Fibroblast of lung (primary cell): ENCODE measurements around the gene CERCAM. TPM values are rescaled to one million over a fixed set of nuclear protein-coding genes. Genes with fewer than 3 reads are reported as not detected.

Source experiments
- DNase-seq, 2 donors: peaks; one replicate each; pipeline versions ENCODE4 v3.0.0 to v3.0.0-alpha.2; 2010; ENCODE audit warnings: low read depth in 2 of 2
- H2AFZ ChIP-seq: 2 replicates; pipeline ENCODE4 v1.5.1; 2012; ENCODE audit warnings: low read length, control low read depth, inconsistent platforms
- H3K27ac ChIP-seq: 2 replicates; pipeline ENCODE4 v1.5.1; 2011; ENCODE audit warnings: low read length, control low read depth; ENCODE audit not compliant: insufficient read depth
- H3K27me3 ChIP-seq: 2 replicates; pipeline ENCODE4 v1.5.1; 2011; ENCODE audit warnings: mild to moderate bottlenecking, low read length; ENCODE audit not compliant: control insufficient read depth, insufficient read depth
- H3K36me3 ChIP-seq: 2 replicates; pipeline ENCODE4 v1.5.1; 2011; ENCODE audit warnings: low read length; ENCODE audit not compliant: control insufficient read depth, insufficient read depth
- H3K4me1 ChIP-seq: 2 replicates; pipeline ENCODE4 v1.5.1; 2011; ENCODE audit warnings: low read length; ENCODE audit not compliant: control insufficient read depth, insufficient read depth; ENCODE audit errors: extremely low read depth
- H3K4me2 ChIP-seq: 2 replicates; pipeline ENCODE4 v1.5.1; 2011; ENCODE audit warnings: low read length, control low read depth; ENCODE audit not compliant: insufficient read depth; ENCODE audit errors: extremely low read depth
- H3K4me3 ChIP-seq, 4 experiments: fragments of 200-600 bp in 1 of 4; sonication (generic) in 1 of 4; replicated peaks in 1 of 4; 2 replicates each; pipeline ENCODE4 v1.5.1; 2011 to 2016; ENCODE audit warnings: low read length in 4 of 4, low read depth in 3 of 4, mild to moderate bottlenecking in 3 of 4, control low read depth in 2 of 4, inconsistent platforms in 1 of 4, mixed read lengths in 1 of 4; ENCODE audit not compliant: insufficient read depth in 1 of 4; ENCODE audit errors: control extremely low read depth in 1 of 4
- H3K79me2 ChIP-seq: 2 replicates; pipeline ENCODE4 v1.5.1; 2012; ENCODE audit warnings: mild to moderate bottlenecking, low read length, inconsistent platforms; ENCODE audit not compliant: control insufficient read depth, insufficient read depth
- H3K9ac ChIP-seq: 2 replicates; pipeline ENCODE4 v1.5.1; 2011; ENCODE audit warnings: mild to moderate bottlenecking, low read length, control low read depth; ENCODE audit not compliant: insufficient read depth
- H3K9me3 ChIP-seq: 2 replicates; pipeline ENCODE4 v1.5.1; 2012; ENCODE audit warnings: low read depth, low read length; ENCODE audit not compliant: control insufficient read depth, insufficient read depth
- H4K20me1 ChIP-seq: 2 replicates; pipeline ENCODE4 v1.5.1; 2011; ENCODE audit warnings: low read length; ENCODE audit not compliant: control insufficient read depth, insufficient read depth; ENCODE audit errors: extremely low read depth
- EZH2 ChIP-seq: IDR thresholded peaks from 2 replicates; pipeline ENCODE4 v1.5.1; 2012; ENCODE audit warnings: low read length, control low read depth, mild to moderate bottlenecking; ENCODE audit errors: missing control alignments
- polyA plus RNA-seq, 2 donors: library from polyadenylated mRNA; depleted of rRNA in 1 of 2; stranded (reverse) in 1 of 2; unstranded in 1 of 2; fragments of >200 nt; gene quantifications; 2 replicates each; pipeline ENCODE4 v1.2.1, GENCODE V29; 2011 to 2012; ENCODE audit warnings: missing spikeins in 1 of 2
- total RNA-seq: library from RNA; depleted of rRNA; stranded (reverse); fragments of >200 nt; gene quantifications from 2 replicates; pipeline ENCODE4 v1.2.1, GENCODE V29; 2014
- TF ChIP-seq, protein P1 (sequence below), 2 donors: IDR thresholded peaks in 1 of 2; conservative IDR thresholded peaks in 1 of 2; 1 replicate in 1 of 2; 2 replicates in 1 of 2; pipeline ENCODE4 v1.5.1; 2011 to 2012; ENCODE audit warnings: low read length in 2 of 2, control low read depth in 1 of 2, inconsistent platforms in 1 of 2, low read depth in 1 of 2, mild to moderate bottlenecking in 1 of 2

The CERCAM gene
- total and polyA plus RNA-seq, 2 donors (not counting 1 experiment from before 2014, with no cell fraction given): 64.2 to 90.5 TPM

DNA sequence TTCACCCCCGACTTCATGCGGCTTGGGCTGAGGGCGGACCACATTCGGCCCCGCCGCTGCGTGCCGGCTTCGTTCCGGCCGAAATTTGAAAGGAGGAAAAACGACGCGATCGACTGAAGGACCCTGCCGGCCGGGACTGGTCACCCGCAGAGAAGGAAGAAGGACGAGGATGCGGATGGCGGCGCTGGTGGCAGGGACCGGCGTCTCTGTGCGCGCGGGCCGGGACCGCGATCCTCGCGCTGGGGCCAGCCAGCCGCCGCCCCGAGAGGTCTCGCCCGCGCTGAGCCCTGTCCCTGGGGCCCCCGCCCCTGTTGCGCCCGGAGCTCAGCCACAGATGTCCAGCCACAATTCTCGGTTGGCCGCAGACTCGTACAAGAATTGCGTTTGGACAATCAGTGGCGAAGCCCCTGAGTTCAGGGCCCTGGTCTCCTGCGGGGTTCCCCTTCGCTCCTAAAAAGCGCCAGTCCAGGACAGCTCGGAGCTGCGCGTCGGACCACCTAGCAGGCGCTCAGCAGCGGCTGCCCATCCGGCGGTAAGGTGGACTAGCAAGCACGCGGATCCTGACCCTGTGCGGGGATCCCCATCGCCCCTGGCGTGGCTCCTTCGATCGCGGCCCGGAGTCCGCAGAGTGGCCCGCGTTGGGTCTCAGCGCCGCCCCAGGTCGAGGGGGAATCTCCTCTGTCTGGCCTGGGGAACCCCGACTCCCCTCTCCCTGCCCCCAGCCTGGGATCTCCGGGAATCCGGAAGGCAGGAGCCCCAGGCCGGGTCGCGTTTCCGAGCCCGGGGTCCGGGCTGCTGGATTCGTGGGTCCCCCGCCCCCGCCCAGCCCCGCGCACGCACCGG lies 28.1 kb upstream of the CERCAM start:
- no peaks in the 10 kb centered on the region for H4K20me1 ChIP-seq
- DNase-seq: no peak

DNA sequence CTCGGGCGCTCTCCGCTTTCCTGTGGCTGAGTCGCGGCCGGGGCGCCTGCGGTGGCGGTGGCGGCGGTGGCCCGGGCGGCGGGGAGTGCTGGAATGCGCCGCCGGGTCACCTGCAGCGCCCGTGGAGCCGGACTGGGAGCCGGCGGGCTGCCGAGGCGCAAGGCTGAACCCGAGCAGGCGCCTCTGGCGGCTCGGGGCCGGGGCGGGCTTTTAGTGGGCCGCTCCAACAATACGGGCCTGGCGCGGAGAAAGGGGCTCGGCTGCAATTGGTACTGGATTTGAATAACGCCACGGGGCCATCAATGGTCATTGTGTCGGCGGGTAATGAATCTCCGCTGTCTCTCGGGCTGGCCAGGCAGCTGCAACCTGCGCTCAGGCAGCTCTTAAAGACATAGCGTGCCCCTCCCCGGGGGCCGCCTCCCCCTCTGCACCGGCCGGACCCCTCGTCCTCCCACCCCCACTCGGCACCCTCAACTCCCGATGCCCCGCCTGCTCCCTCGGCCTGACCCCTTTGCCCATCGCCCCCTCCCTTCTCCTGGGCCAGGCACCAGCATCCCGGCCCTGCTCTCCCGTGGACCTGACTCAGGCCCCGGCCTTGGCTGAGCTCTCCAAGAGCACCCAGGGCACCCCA lies 27.4 kb upstream of the CERCAM start:
- no peak overlapping the region for H3K4me3 ChIP-seq
- H4K20me1 ChIP-seq: no peaks in the 10 kb centered on the region
- DNase-seq: no peak

More for the DNA sequence above, 28.1 kb upstream of the CERCAM start:
- H2AFZ ChIP-seq: no peak overlapping the region
- H3K79me2 ChIP-seq: no peaks in the 10 kb centered on the region
- H3K4me3 ChIP-seq: no peak overlapping the region
- no peaks in the 10 kb centered on the region for H3K9me3 ChIP-seq
- H3K4me2 ChIP-seq: no peak overlapping the region
- peaks cover 15% of the 10 kb centered on the region for H3K36me3 ChIP-seq
- TF ChIP-seq EZH2: no peak
- TF ChIP-seq, protein P1, sequence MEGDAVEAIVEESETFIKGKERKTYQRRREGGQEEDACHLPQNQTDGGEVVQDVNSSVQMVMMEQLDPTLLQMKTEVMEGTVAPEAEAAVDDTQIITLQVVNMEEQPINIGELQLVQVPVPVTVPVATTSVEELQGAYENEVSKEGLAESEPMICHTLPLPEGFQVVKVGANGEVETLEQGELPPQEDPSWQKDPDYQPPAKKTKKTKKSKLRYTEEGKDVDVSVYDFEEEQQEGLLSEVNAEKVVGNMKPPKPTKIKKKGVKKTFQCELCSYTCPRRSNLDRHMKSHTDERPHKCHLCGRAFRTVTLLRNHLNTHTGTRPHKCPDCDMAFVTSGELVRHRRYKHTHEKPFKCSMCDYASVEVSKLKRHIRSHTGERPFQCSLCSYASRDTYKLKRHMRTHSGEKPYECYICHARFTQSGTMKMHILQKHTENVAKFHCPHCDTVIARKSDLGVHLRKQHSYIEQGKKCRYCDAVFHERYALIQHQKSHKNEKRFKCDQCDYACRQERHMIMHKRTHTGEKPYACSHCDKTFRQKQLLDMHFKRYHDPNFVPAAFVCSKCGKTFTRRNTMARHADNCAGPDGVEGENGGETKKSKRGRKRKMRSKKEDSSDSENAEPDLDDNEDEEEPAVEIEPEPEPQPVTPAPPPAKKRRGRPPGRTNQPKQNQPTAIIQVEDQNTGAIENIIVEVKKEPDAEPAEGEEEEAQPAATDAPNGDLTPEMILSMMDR (conservative IDR thresholded peaks at IDR 0.05 in 1 of 2, IDR thresholded peaks at IDR 0.05 in 1 of 2; ENCODE audit: low read depth in 1 of 2, low read length in 2 of 2): no peak
- H3K4me1 ChIP-seq: no peaks in the 10 kb centered on the region
- peaks cover 8% of the 10 kb centered on the region for H3K27me3 ChIP-seq
- no peak overlapping the region for H3K9ac ChIP-seq
- H3K27ac ChIP-seq: no peak overlapping the region

DNA sequence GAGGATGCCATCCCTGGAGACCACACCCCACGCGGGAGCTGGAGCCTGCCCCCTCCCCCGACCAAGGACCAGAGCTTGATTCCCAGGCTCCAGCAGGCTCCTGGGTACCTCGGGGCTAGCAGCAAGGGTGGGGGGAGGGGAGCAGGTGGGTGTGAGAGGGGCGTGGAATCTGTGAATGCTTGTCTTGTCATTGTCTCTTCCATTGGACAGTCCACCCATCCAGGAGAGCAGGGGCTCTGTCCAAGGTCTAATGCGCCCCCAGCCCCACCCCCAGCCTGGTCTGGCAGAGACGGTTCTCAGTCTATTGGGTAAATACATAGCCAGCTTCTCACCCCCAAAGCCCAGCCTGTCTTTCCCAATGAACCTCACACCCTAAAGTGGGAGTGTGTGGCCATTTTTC lies 26.7 kb upstream of the CERCAM start:
- DNase-seq: no peak
- Histone ChIP-seq H3K9me3 (no peaks in the 10 kb centered on the region), H3K4me1 (no peaks in the 10 kb centered on the region), H3K36me3 (peaks cover 8% of the 10 kb centered on the region), H3K9ac (no peak overlapping the region), H3K27me3 (peaks cover 12% of the 10 kb centered on the region), H2AFZ (no peak overlapping the region), H4K20me1 (no peaks in the 10 kb centered on the region), H3K4me2 (no peak overlapping the region), H3K79me2 (no peaks in the 10 kb centered on the region), H3K27ac (no peak overlapping the region), H3K4me3 (no peak overlapping the region)
- TF ChIP-seq, protein P1 (conservative IDR thresholded peaks at IDR 0.05 in 1 of 2, IDR thresholded peaks at IDR 0.05 in 1 of 2; ENCODE audit: low read depth in 1 of 2, low read length in 2 of 2): no peak
- TF ChIP-seq EZH2: no peak

More for the DNA sequence above, 27.4 kb upstream of the CERCAM start:
- peaks cover 12% of the 10 kb centered on the region for H3K27me3 ChIP-seq
- TF ChIP-seq, protein P1 (conservative IDR thresholded peaks at IDR 0.05 in 1 of 2, IDR thresholded peaks at IDR 0.05 in 1 of 2; ENCODE audit: low read depth in 1 of 2, low read length in 2 of 2): no peak
- no peak for TF ChIP-seq EZH2
- H3K9ac ChIP-seq: no peak overlapping the region
- no peak overlapping the region for H2AFZ ChIP-seq
- no peaks in the 10 kb centered on the region for H3K9me3 ChIP-seq
- H3K27ac ChIP-seq: no peak overlapping the region
- no peaks in the 10 kb centered on the region for H3K4me1 ChIP-seq
- no peaks in the 10 kb centered on the region for H3K79me2 ChIP-seq
- H3K4me2 ChIP-seq: no peak overlapping the region
- peaks cover 13% of the 10 kb centered on the region for H3K36me3 ChIP-seq
